Measurements from ENCODE around the gene CPT1C.

Gene CPT1C

DNA sequence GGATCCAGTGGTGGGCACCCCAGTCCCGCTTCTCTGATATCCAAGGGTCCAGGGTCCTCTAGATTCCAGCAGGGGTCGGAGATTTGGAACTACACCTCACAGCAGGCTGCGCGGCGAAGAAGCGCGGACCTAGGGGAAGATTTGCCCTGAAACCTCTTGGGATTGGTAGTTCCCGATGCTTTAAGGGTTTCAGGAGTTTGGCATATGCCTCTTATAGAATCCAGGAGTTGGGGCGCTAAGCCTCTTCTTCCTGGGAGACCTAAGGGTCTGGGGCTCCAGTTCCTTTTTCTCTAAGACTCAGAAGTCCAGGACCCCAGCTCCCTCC, 24.8 kb upstream of the CPT1C start:
- peak overlapping the region; percentile 86; the same call in 1 of the 2 replicates for H3K27ac ChIP-seq
- H3K4me1 ChIP-seq (ENCODE audit: low read depth, poor library complexity, severe bottlenecking) = peaks cover 24% of the 10 kb centered on the region
- H3K36me3 ChIP-seq (ENCODE audit: insufficient read depth) = no peaks in the 10 kb centered on the region
- H3K79me2 ChIP-seq (ENCODE audit: insufficient read depth, low read depth) = peaks cover 31% of the 10 kb centered on the region
- TF ChIP-seq, protein P1, sequence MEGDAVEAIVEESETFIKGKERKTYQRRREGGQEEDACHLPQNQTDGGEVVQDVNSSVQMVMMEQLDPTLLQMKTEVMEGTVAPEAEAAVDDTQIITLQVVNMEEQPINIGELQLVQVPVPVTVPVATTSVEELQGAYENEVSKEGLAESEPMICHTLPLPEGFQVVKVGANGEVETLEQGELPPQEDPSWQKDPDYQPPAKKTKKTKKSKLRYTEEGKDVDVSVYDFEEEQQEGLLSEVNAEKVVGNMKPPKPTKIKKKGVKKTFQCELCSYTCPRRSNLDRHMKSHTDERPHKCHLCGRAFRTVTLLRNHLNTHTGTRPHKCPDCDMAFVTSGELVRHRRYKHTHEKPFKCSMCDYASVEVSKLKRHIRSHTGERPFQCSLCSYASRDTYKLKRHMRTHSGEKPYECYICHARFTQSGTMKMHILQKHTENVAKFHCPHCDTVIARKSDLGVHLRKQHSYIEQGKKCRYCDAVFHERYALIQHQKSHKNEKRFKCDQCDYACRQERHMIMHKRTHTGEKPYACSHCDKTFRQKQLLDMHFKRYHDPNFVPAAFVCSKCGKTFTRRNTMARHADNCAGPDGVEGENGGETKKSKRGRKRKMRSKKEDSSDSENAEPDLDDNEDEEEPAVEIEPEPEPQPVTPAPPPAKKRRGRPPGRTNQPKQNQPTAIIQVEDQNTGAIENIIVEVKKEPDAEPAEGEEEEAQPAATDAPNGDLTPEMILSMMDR (conservative IDR thresholded peaks at IDR 0.05; ENCODE audit: low read depth, low read length) = no peak
- peak overlapping the region; percentile 41; the same call in 1 of the 2 replicates for H3K9ac ChIP-seq
- no peak overlapping the region for H3K4me3 ChIP-seq (IDR thresholded peaks at IDR 0.05; ENCODE audit: insufficient read depth, low read depth, low read length)
- peak overlapping the region; percentile 59; the same call in 1 of the 2 replicates for H2AFZ ChIP-seq (ENCODE audit: low read depth)
- no peaks in the 10 kb centered on the region for H3K27me3 ChIP-seq (ENCODE audit: insufficient read depth, low read depth)
- no peaks in the 10 kb centered on the region for H4K20me1 ChIP-seq (ENCODE audit: insufficient read depth)
- peak overlapping the region; percentile 83 for H3K4me2 ChIP-seq

DNA sequence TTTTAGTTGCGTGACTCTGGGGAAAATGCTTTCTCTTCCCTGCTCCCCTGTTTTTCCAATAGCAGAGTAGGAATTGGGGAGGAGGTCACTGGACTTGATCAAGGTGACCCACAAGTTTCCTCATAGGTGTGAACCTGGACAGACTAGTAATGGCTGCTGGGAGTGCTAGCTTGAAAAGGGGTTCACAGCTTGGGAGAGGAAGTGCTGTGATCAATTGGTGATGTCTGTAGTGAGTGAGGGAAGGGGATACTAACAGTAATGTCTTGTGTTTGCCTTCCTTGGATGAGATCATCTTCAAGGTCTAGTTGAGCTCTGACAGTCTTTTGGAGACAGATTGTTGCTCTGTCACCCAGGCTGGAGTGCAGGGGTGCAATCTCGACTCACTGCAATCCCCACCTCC, 23.4 kb upstream of the CPT1C start:
- Histone ChIP-seq H3K27ac (no peak overlapping the region), H2AFZ (ENCODE audit: low read depth) (no peak overlapping the region), H3K79me2 (ENCODE audit: insufficient read depth, low read depth) (peaks cover 31% of the 10 kb centered on the region), H3K4me3 (IDR thresholded peaks at IDR 0.05; ENCODE audit: insufficient read depth, low read depth, low read length) (no peak overlapping the region), H3K9ac (no peak overlapping the region), H3K4me1 (ENCODE audit: low read depth, poor library complexity, severe bottlenecking) (peaks cover 23% of the 10 kb centered on the region), H3K27me3 (ENCODE audit: insufficient read depth, low read depth) (no peaks in the 10 kb centered on the region), H4K20me1 (ENCODE audit: insufficient read depth) (no peaks in the 10 kb centered on the region), H3K36me3 (ENCODE audit: insufficient read depth) (no peaks in the 10 kb centered on the region), H3K4me2 (peak overlapping the region; percentile 83; the same call in 1 of the 2 replicates)
- TF ChIP-seq, protein P1 (conservative IDR thresholded peaks at IDR 0.05; ENCODE audit: low read depth, low read length) = no peak

DNA sequence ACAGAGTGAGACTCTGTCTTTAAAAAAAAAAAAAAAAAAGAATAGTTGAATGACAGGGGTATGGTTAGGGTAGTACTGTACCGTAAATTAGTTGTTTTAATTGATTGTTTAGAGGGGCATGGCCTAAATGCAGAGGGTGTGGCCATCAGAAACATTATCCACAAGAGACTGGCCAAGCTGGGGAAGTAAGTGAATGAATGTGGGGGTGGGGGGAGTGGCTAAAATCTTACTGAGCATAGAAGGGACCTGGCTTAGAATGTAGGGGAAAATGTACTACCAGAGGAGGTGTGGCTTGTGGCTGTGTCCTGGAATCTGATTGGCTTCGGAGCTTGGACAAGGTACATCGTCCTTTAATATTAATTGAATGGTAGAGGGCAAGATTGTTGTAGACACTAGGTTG, 21.4 kb upstream of the CPT1C start:
- peaks cover 13% of the 10 kb centered on the region for H3K4me1 ChIP-seq (ENCODE audit: low read depth, poor library complexity, severe bottlenecking)
- no peak overlapping the region for H3K4me3 ChIP-seq (IDR thresholded peaks at IDR 0.05; ENCODE audit: insufficient read depth, low read depth, low read length)
- TF ChIP-seq, protein P1 (conservative IDR thresholded peaks at IDR 0.05; ENCODE audit: low read depth, low read length) = no peak
- H2AFZ ChIP-seq (ENCODE audit: low read depth) = no peak overlapping the region
- no peaks in the 10 kb centered on the region for H3K36me3 ChIP-seq (ENCODE audit: insufficient read depth)
- no peak overlapping the region for H3K9ac ChIP-seq
- H4K20me1 ChIP-seq (ENCODE audit: insufficient read depth) = no peaks in the 10 kb centered on the region
- peaks cover 26% of the 10 kb centered on the region for H3K79me2 ChIP-seq (ENCODE audit: insufficient read depth, low read depth)
- H3K27ac ChIP-seq = no peak overlapping the region
- no peak overlapping the region for H3K4me2 ChIP-seq
- no peaks in the 10 kb centered on the region for H3K27me3 ChIP-seq (ENCODE audit: insufficient read depth, low read depth)

DNA sequence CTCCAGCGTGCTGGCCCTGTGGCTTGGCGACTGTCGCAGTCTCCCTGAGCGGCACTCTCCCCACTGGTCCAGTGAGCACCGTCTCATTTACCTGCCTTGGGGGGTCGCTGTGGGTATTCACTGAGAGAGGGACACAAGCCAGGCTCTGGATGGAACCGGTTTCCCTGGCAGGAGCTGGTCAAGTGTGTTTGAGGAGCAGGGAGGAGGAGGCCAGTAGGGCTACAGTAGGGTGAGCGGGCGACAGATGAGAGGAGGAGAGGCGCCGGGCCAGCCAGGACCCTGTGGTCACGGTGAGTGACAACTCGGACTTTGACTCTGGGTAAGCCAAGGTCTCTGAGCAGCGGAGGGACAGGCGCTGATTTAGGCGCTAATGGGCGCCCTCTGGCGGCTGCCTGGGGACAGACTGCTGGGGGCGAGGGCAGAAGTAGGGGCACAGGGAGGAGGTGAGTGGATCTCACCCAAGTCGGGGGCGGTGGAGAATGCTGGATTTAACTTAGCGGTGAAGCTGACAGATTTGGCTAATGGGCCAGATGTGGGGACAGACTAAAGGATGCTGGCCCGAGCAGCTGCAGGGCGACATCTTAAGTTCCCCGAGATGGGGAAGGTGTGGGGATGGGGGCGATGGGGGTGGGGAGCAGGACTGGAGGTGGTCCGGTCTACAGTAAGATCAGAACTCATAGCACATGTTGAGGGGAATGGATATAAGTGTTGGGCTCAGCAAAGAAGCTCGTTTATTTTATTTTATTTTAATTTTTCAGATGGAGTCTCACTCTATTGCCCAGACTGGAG, 18.6 kb upstream of the CPT1C start:
- no peaks in the 10 kb centered on the region for H3K36me3 ChIP-seq (ENCODE audit: insufficient read depth)
- H3K79me2 ChIP-seq (ENCODE audit: insufficient read depth, low read depth) = peaks cover 8% of the 10 kb centered on the region; the same call in 1 of the 2 replicates
- TF ChIP-seq, protein P1 (conservative IDR thresholded peaks at IDR 0.05; ENCODE audit: low read depth, low read length) = peak; percentile 93
- peaks cover 18% of the 10 kb centered on the region for H3K4me1 ChIP-seq (ENCODE audit: low read depth, poor library complexity, severe bottlenecking)
- H3K27me3 ChIP-seq (ENCODE audit: insufficient read depth, low read depth) = no peaks in the 10 kb centered on the region
- H3K27ac ChIP-seq = no peak overlapping the region; the same call in 1 of the 2 replicates
- peak overlapping the region; percentile 25; the same call in 1 of the 2 replicates for H3K4me2 ChIP-seq
- H2AFZ ChIP-seq (ENCODE audit: low read depth) = 0 out of 2 replicates have a peak overlapping the region, but pooled peaks have one; percentile 9
- H4K20me1 ChIP-seq (ENCODE audit: insufficient read depth) = no peaks in the 10 kb centered on the region
- no peak overlapping the region for H3K4me3 ChIP-seq (IDR thresholded peaks at IDR 0.05; ENCODE audit: insufficient read depth, low read depth, low read length)
- no peak overlapping the region for H3K9ac ChIP-seq
